Measurements from ENCODE around the gene DMBX1. TPM values are rescaled to one million over a fixed set of nuclear protein-coding genes. Genes with fewer than 3 reads are reported as not detected.
A peak's percentile ranks its signal among the peaks of the same experiment; 100 is the strongest.

DMBX1 gene
- total and polyA plus RNA-seq, 5 donors from 2014 or later: not detected

DNA sequence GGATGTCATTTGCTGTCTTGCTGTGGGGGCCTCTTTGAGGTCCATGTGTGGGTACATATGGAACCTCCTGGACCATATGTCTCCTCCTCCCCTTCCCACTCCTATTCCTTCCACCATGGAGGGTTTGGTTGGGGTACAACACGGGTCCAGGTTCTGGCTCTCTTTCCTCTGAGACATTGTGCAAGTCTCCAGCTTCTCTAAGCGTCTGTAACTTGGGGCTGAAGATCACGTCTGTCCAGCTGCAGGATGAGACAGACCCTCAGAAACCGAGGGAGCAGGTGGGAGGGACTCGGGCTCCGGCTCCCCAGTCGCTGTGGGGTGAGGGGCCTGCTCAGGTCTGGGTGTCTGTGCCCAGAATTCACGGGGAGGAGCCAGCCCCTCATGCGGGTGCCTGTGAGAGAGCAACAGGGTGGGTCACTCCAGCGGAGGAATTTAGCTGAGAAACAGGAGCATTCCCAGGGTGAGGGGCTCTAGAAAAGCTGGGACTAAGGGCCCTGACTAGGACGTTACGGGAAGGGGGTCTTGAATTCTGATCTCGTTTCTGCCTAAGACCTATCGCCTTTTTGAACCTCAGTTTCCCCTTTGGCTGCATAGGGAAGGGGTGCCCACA lies 42.0 kb upstream of the DMBX1 start:
- peaks cover 14% of the 10 kb centered on the region for H3K27me3 ChIP-seq (ENCODE audit: control insufficient read depth, insufficient read depth, low read length)
- no peaks in the 10 kb centered on the region for H3K9me3 ChIP-seq (ENCODE audit: control insufficient read depth in 2 of 2, low read length in 2 of 2)
- no peak overlapping the region for H3K4me3 Mint-ChIP-seq
- H3K36me3 ChIP-seq (ENCODE audit: control insufficient read depth, insufficient read depth, low read length): no peaks in the 10 kb centered on the region
- H3K4me3 ChIP-seq (ENCODE audit: low read depth, low read length): no peak overlapping the region
- H3K27ac Mint-ChIP-seq: no peak overlapping the region
- DNase-seq (no peak), ATAC-seq (ENCODE audit: low read depth in 2 of 2) (no peak)
- H3K27me3 Mint-ChIP-seq: peaks cover 74% of the 10 kb centered on the region
- peaks cover 12% of the 10 kb centered on the region for H3K4me1 ChIP-seq (ENCODE audit: control insufficient read depth, insufficient read depth, low read length, poor library complexity, severe bottlenecking)
- peaks cover 3% of the 10 kb centered on the region for H3K36me3 Mint-ChIP-seq
- H3K4me1 Mint-ChIP-seq: peaks cover 9 to 19% (median 12%) of the 10 kb centered on the region in 4 donors
- H3K27ac ChIP-seq (ENCODE audit: insufficient read depth, low read length, poor library complexity, severe bottlenecking): no peak overlapping the region
- peaks cover 0 to 4% (median 0%) of the 10 kb centered on the region in 7 donors for H3K9me3 Mint-ChIP-seq

DNA sequence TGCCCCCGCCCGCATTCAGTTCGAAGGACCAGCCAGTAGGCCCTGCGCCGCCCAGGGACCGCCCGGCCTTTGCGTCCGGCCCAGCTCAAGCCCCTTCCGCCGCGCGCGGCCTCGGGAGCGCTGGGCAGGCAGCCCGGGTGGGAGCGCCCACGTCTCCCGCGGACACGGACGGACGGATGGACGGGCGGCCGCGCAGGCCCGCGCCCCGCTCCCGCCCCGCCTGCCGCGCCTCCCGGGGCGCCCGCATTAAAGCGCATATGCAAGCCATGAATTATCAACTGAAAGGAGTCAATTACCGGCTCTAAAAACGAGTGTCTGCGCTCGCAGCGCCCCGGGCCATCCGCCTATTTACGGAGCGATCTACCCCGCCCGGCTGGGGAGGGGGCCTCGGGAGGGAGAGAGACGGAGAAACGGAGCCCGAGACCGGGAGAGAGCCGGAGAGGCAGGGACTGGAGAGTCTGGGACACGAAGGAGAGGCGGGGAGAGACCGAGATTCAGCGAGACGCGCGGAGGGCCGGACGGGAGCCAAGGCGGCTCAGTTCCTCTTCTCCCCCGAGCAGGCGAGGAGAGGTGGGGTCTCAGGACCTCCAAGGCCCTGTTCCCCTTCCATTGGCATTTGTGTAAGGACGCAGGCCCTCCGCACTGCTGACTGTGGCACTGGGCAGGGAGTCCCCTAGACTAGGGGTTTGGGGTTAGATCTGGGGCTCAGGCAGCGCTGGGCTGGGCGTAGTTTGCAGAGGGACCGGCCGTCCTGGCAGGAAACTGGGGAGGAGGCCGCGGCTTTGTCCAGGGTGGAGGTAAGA lies 41.3 kb upstream of the DMBX1 start:
- Mint-ChIP-seq H3K4me1 (peaks cover 9 to 16% (median 11%) of the 10 kb centered on the region in 4 donors), H3K9me3 (peaks cover 0 to 4% (median 0%) of the 10 kb centered on the region in 7 donors), H3K4me3 (peak overlapping the region in 1 of 4 donors; percentile 71), H3K27me3 (peaks cover 73% of the 10 kb centered on the region), H3K27ac (no peak overlapping the region), H3K36me3 (peaks cover 3% of the 10 kb centered on the region)
- Histone ChIP-seq H3K36me3 (ENCODE audit: control insufficient read depth, insufficient read depth, low read length) (no peaks in the 10 kb centered on the region), H3K27me3 (ENCODE audit: control insufficient read depth, insufficient read depth, low read length) (peaks cover 14% of the 10 kb centered on the region), H3K4me1 (ENCODE audit: control insufficient read depth, insufficient read depth, low read length, poor library complexity, severe bottlenecking) (peaks cover 6% of the 10 kb centered on the region), H3K9me3 (ENCODE audit: control insufficient read depth in 2 of 2, low read length in 2 of 2) (no peaks in the 10 kb centered on the region), H3K27ac (ENCODE audit: insufficient read depth, low read length, poor library complexity, severe bottlenecking) (no peak overlapping the region), H3K4me3 (ENCODE audit: low read depth, low read length) (no peak overlapping the region)
- ATAC-seq (ENCODE audit: low read depth in 2 of 2): no peak
- no peak for DNase-seq

DNA sequence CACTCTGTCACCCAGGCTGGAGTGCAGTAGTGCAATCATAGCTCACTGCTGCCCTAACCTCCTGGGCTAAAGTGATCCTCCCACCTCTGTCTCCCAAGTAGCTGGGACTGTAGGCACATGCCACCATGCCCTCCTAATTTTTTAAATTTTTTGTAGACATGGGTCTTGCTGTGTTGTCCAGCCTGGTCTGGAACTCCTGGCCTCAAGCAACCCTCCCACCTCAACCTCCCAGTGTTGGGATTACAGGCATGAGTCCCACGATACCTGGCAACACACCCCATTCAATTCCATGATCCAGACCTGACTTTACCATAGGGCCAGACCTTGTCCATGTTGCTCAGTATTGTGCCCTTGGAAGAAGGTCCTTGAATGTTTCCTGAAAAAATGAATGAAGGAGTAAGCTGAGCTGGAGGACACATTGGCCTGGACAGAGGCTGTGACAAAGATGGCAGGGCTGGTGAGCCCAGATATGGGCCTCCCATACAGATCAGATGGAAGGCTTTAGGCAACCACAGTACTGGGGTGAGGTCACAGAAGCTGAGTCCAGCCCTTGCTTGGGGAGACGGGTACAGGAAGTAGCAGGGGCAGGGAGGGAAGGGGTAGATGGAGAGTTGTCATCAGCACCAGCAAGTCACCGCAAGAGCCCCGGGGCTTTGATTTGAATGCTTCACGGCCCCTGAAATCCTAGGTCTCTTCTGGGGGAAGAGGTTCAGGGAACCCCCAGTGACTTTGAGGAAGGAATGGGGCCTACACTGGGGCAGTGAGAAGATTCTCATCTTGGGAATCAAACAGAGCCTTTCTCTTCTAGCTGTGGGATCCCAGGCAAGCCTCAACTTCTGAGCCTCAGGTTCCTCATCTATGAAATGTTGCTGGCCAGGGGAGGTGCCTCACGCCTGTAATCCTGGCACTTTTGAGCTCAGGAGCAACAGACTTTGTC lies 40.1 kb upstream of the DMBX1 start:
- Histone ChIP-seq H3K27me3 (ENCODE audit: control insufficient read depth, insufficient read depth, low read length) (peaks cover 14% of the 10 kb centered on the region), H3K27ac (ENCODE audit: insufficient read depth, low read length, poor library complexity, severe bottlenecking) (no peak overlapping the region), H3K4me1 (ENCODE audit: control insufficient read depth, insufficient read depth, low read length, poor library complexity, severe bottlenecking) (peaks cover 6% of the 10 kb centered on the region), H3K36me3 (ENCODE audit: control insufficient read depth, insufficient read depth, low read length) (no peaks in the 10 kb centered on the region), H3K9me3 (ENCODE audit: control insufficient read depth in 2 of 2, low read length in 2 of 2) (no peaks in the 10 kb centered on the region), H3K4me3 (ENCODE audit: low read depth, low read length) (no peak overlapping the region)
- Mint-ChIP-seq H3K4me3 (no peak overlapping the region), H3K9me3 (peaks cover 0 to 4% (median 0%) of the 10 kb centered on the region in 7 donors), H3K36me3 (peaks cover 3% of the 10 kb centered on the region), H3K27me3 (peaks cover 67% of the 10 kb centered on the region), H3K4me1 (peaks cover 4 to 14% (median 8%) of the 10 kb centered on the region in 4 donors), H3K27ac (no peak overlapping the region)
- ATAC-seq (ENCODE audit: low read depth in 2 of 2) (peak in 1 of 2 donors; percentile 9), DNase-seq (peak in 1 of 3 donors; percentile 12)

DNA sequence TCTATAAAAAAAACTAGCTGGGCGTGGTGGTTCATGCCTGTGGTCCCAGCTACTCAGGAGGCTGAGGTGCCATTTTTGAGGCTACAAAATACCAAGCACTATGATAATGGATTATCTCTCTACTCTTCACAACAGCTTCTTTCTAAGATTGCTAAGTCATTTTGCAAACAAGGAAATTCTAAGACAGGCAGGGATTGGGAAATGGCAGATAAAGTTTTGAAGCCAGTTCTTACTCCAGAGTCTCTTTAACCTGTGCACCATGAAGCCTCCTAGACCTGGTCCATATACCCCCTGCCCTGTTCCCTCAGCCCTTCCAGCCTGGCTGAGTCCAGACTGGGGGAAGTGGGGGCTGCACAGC lies 39.5 kb upstream of the DMBX1 start:
- Histone ChIP-seq H3K4me3 (ENCODE audit: low read depth, low read length) (no peak overlapping the region), H3K27ac (ENCODE audit: insufficient read depth, low read length, poor library complexity, severe bottlenecking) (no peak overlapping the region), H3K36me3 (ENCODE audit: control insufficient read depth, insufficient read depth, low read length) (no peaks in the 10 kb centered on the region), H3K4me1 (ENCODE audit: control insufficient read depth, insufficient read depth, low read length, poor library complexity, severe bottlenecking) (peaks cover 6% of the 10 kb centered on the region), H3K9me3 (ENCODE audit: control insufficient read depth in 2 of 2, low read length in 2 of 2) (no peaks in the 10 kb centered on the region), H3K27me3 (ENCODE audit: control insufficient read depth, insufficient read depth, low read length) (peaks cover 14% of the 10 kb centered on the region)
- no peak for ATAC-seq (ENCODE audit: low read depth in 2 of 2)
- Mint-ChIP-seq H3K9me3 (peaks cover 0 to 4% (median 0%) of the 10 kb centered on the region in 7 donors), H3K4me1 (peaks cover 0 to 14% (median 9%) of the 10 kb centered on the region in 4 donors), H3K27me3 (peaks cover 69% of the 10 kb centered on the region), H3K36me3 (peaks cover 3% of the 10 kb centered on the region), H3K27ac (no peak overlapping the region), H3K4me3 (no peak overlapping the region)
- no peak for DNase-seq

DNA sequence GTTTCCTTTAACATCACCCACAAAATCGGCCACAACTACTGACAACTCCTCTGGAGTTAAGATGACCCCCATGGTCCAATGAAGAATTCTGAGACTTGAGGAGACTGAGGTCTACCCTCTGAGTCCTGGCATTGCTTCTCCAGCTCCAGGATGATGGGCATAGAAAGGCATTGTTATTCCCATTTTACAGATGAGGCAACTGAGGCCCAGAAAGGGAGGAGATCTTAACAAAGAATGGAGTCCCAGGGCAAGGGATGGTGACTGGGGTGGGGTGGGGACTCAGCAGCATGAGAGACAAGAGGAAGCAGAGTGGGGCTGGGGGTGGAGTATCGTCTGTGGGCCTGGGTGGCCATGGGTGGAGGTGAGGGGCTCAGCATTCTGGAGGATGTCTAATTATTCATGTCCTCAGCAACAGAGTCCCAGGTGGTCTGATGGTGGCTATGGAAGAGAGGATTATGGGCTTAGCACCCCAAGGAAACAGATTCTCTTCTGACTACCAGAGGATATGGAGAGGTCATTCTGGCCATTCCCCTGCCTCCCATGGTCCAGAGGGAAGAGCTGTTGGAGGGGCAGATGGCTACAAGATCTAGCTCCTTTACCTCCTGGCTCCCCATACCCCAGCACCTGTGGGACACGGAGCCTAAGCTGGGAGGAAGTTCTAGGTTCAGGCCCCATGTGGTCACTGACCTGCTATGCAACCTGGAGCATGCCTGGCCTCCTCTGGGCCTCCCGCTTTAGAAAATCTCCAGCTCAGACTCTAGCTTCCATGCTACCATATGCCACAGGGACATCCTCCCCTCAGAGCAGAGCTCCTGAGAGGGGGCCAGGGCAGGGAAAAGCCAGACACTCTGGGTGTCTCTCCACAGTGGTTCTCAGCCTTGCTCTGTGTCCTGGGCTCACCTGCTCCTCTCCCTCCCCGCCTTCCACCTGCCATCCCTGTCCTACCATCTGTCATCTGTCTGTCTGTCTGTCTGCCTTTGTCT lies 37.4 kb upstream of the DMBX1 start:
- Mint-ChIP-seq H3K9me3 (peaks cover 0 to 1% (median 0%) of the 10 kb centered on the region in 7 donors), H3K27ac (no peak overlapping the region), H3K36me3 (no peaks in the 10 kb centered on the region), H3K4me1 (peaks cover 0 to 11% (median 7%) of the 10 kb centered on the region in 4 donors), H3K4me3 (no peak overlapping the region), H3K27me3 (peaks cover 63% of the 10 kb centered on the region)
- no peak for DNase-seq
- Histone ChIP-seq H3K36me3 (ENCODE audit: control insufficient read depth, insufficient read depth, low read length) (no peaks in the 10 kb centered on the region), H3K4me3 (ENCODE audit: low read depth, low read length) (no peak overlapping the region), H3K27ac (ENCODE audit: insufficient read depth, low read length, poor library complexity, severe bottlenecking) (no peak overlapping the region), H3K27me3 (ENCODE audit: control insufficient read depth, insufficient read depth, low read length) (peaks cover 12% of the 10 kb centered on the region), H3K4me1 (ENCODE audit: control insufficient read depth, insufficient read depth, low read length, poor library complexity, severe bottlenecking) (peaks cover 6% of the 10 kb centered on the region), H3K9me3 (ENCODE audit: control insufficient read depth in 2 of 2, low read length in 2 of 2) (no peaks in the 10 kb centered on the region)
- ATAC-seq (ENCODE audit: low read depth in 2 of 2): no peak

DNA sequence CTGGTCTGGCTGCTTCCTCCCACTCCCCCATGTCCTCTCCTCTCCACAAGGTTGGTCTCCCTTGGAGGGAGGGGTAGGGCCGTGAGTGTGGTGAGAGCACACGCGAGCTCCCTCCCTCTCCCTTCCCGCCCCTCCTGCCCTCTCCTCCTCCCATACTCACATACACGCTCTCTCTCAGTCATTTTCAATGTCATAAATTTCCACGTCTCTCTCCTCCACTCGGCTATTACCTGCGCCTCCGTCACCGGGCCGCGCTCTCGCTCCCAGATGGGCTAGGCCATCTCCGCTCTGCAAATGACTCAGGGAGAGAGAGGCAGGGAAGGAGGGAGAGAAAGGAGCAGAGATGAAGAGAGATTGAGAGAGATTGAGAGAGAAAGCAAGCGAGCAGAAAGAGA lies 36.7 kb upstream of the DMBX1 start:
- no peak overlapping the region for H3K4me3 Mint-ChIP-seq
- Histone ChIP-seq H3K4me1 (ENCODE audit: control insufficient read depth, insufficient read depth, low read length, poor library complexity, severe bottlenecking) (peaks cover 6% of the 10 kb centered on the region), H3K36me3 (ENCODE audit: control insufficient read depth, insufficient read depth, low read length) (no peaks in the 10 kb centered on the region), H3K4me3 (ENCODE audit: low read depth, low read length) (no peak overlapping the region), H3K9me3 (ENCODE audit: control insufficient read depth in 2 of 2, low read length in 2 of 2) (no peaks in the 10 kb centered on the region), H3K27ac (ENCODE audit: insufficient read depth, low read length, poor library complexity, severe bottlenecking) (no peak overlapping the region), H3K27me3 (ENCODE audit: control insufficient read depth, insufficient read depth, low read length) (peaks cover 8% of the 10 kb centered on the region)
- H3K36me3 Mint-ChIP-seq: no peaks in the 10 kb centered on the region
- H3K9me3 Mint-ChIP-seq: peaks cover 0 to 1% (median 0%) of the 10 kb centered on the region in 7 donors
- peaks cover 58% of the 10 kb centered on the region for H3K27me3 Mint-ChIP-seq
- ATAC-seq (ENCODE audit: low read depth in 2 of 2) (no peak), DNase-seq (no peak)
- H3K4me1 Mint-ChIP-seq: peaks cover 0 to 7% (median 6%) of the 10 kb centered on the region in 4 donors
- H3K27ac Mint-ChIP-seq: no peak overlapping the region
